Measurements from ENCODE around the gene SSC5D. TPM values are rescaled to one million over a fixed set of nuclear protein-coding genes. Genes with fewer than 3 reads are reported as not detected.

The SSC5D gene
- total RNA-seq, 1 donor from 2014 or later = 7.7 TPM

GRCh38 chr19:55543567-55543966 is 55.3 kb downstream of the SSC5D start:
- intact Hi-C loops (cut with DNase I) = no loop called here

GRCh38 chr19:55544014-55544413 is 55.8 kb downstream of the SSC5D start:
- intact Hi-C loops (cut with DNase I) = no loop called here
- no peak for DNase-seq (ENCODE audit: low spot score)

More at GRCh38 chr19:55543567-55543966, 55.3 kb downstream of the SSC5D start:
- no peak for DNase-seq (ENCODE audit: low spot score)

GRCh38 chr19:55544776-55545439 is 56.7 kb downstream of the SSC5D start:
- intact Hi-C loops (cut with DNase I) = loop anchor here (5.0 kb wide), 1 partner anchor 37 kb away; the partner anchor contains the start of gene ZNF579
- DNase-seq (ENCODE audit: low spot score) = no peak

- intact Hi-C loops (cut with DNase I) = loop anchor here (5.0 kb wide), 1 partner anchor 37 kb away; the partner anchor contains the start of gene ZNF579
- DNase-seq (ENCODE audit: low spot score) = no peak
Observed at GRCh38 chr19:55545443-55545842, 57.2 kb downstream of the SSC5D start, which contains the start of gene SBK3. Gene SBK3 (minus strand): TSS chr19:55545543. CDS start chr19:55545543, 0 bp downstream.

- intact Hi-C loops (cut with DNase I) = loop anchor here (1.0 to 5.0 kb wide), 2 partner anchors 18 to 36 kb away; partner anchors contain the start of gene ZNF579
- no peak for DNase-seq (ENCODE audit: low spot score)
Observed at GRCh38 chr19:55546011-55546410, 57.8 kb downstream of the SSC5D start.

- intact Hi-C loops (cut with DNase I) = loop anchor here (1.0 to 5.0 kb wide), 2 partner anchors 17 to 35 kb away; partner anchors contain the start of gene ZNF579
- DNase-seq (ENCODE audit: low spot score) = peak; percentile 90
Observed at GRCh38 chr19:55546822-55547614, 58.8 kb downstream of the SSC5D start.

GRCh38 chr19:55549500-55550320 is 61.5 kb downstream of the SSC5D start:
- intact Hi-C loops (cut with DNase I) = loop anchor here (5.0 kb wide), 1 partner anchor 33 kb away; the partner anchor contains the start of gene ZNF579
- no peak for DNase-seq (ENCODE audit: low spot score)

- no peak for DNase-seq (ENCODE audit: low spot score)
- intact Hi-C loops (cut with DNase I) = no loop called here
Observed at GRCh38 chr19:55550321-55550650, 62.0 kb downstream of the SSC5D start.

GRCh38 chr19:55552206-55552605 is 64.0 kb downstream of the SSC5D start:
- intact Hi-C loops (cut with DNase I) = no loop called here
- no peak for DNase-seq (ENCODE audit: low spot score)

GRCh38 chr19:55552620-55553019 is 64.4 kb downstream of the SSC5D start:
- no peak for DNase-seq (ENCODE audit: low spot score)
- intact Hi-C loops (cut with DNase I) = no loop called here

- intact Hi-C loops (cut with DNase I) = no loop called here
- no peak for DNase-seq (ENCODE audit: low spot score)
Observed at GRCh38 chr19:55553217-55554182, 65.3 kb downstream of the SSC5D start.

GRCh38 chr19:55554302-55554701 is 66.1 kb downstream of the SSC5D start:
- intact Hi-C loops (cut with DNase I) = no loop called here
- DNase-seq (ENCODE audit: low spot score) = no peak

- DNase-seq (ENCODE audit: low spot score) = no peak
- intact Hi-C loops (cut with DNase I) = no loop called here
Observed at GRCh38 chr19:55554741-55555152, 66.5 kb downstream of the SSC5D start.

- DNase-seq (ENCODE audit: low spot score) = no peak
- intact Hi-C loops (cut with DNase I) = loop anchor here (5.0 kb wide), 1 partner anchor 32 kb away; no protein-coding TSS in a partner anchor
Observed at GRCh38 chr19:55559684-55560083, 71.4 kb downstream of the SSC5D start.

GRCh38 chr19:55563261-55563690 is 75.0 kb downstream of the SSC5D start:
- peak; percentile 88 for DNase-seq (ENCODE audit: low spot score)

GRCh38 chr19:55566823-55567222 is 78.6 kb downstream of the SSC5D start:
- intact Hi-C loops (cut with DNase I) = no loop called here
- DNase-seq (ENCODE audit: low spot score) = no peak

More at GRCh38 chr19:55563261-55563690, 75.0 kb downstream of the SSC5D start:
- intact Hi-C loops (cut with DNase I) = loop anchor here (5.0 kb wide), 1 partner anchor 36 kb away; no protein-coding TSS in a partner anchor

- DNase-seq (ENCODE audit: low spot score) = no peak
- intact Hi-C loops (cut with DNase I) = no loop called here
Observed at GRCh38 chr19:55567708-55568328, 79.6 kb downstream of the SSC5D start.
